Pons (tissue), 1 donor: ENCODE data around the gene RHBDL2.
"Not testable (repeated sequence)": the region's sequence is repeated elsewhere in the genome, so short reads cannot be mapped to it uniquely, and the experiment has no call there.

Experiments
- DNase-seq: peaks from one replicate; pipeline ENCODE4 v3.0.0-alpha.2; 2016; ENCODE audit warnings: low spot score

The RHBDL2 gene

DNA sequence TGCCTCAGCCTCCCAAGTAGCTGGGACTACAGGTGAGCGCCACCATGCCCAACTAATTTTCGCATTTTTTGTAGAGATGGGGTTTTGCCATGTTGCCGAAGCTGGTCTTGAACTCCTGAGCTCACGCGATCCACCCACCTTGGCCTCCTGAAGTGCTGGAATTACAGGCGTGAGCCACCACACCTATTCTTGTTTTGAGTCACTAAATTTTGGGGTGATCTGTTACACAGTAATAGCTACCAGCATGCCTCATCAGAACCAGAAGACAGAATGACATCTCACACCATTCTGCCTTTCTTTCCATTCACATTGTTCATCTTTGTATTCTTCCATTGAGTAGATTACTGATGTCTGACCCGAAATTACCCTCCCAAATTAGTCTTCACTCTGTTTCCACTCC is 9.1 kb downstream of the RHBDL2 start:
- no peak for DNase-seq

- peak; percentile 97 for DNase-seq
Observed at GRCh38 chr1:38929476-38929875, 12.2 kb downstream of the RHBDL2 start.

- no peak for DNase-seq
Observed at GRCh38 chr1:38929054-38929453, 12.6 kb downstream of the RHBDL2 start.

DNA sequence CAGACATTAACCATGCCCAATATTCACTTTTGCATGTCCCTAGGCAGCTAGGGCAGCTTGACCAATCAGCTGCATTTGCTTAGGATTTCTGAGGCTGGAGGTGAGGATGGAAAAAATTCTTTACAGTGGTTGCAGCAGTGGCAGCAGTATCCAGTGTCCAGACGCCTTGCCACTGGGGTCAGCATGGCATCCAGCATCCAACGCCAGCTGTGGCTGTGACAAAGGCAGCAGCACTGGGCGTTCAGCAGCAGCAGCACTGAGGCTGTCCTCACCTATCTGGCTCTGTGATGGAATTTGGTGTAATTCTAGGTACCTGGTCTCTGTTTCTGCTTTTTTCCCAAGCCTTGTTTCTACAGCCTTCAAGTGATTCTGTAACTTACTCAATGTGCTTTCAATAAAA is 15.5 kb downstream of the RHBDL2 start:
- DNase-seq, result peak; percentile 41

GRCh38 chr1:38925391-38925790 is 16.2 kb downstream of the RHBDL2 start:
- DNase-seq, result no peak

DNA sequence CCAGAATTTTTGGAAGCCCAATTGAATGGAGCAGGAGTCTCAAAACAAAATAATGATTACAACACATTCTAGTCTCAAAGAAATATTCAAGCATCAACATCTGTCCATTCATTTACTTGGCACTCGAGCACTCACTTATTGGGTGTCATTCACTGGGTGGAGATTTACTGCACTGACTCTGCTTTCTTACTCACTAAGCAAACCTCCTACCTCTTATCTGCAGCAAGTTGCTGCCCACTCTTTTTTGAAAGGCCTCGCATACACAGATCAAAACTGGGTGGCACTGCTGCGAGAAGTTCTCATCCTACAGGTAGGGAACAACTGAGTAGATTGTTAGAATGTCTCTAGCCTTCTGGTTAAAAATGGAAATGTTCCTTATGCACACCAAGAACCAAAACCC is 18.0 kb downstream of the RHBDL2 start:
- no peak for DNase-seq

GRCh38 chr1:38919130-38919529 is 22.5 kb downstream of the RHBDL2 start:
- DNase-seq, result peak; percentile 92

DNA sequence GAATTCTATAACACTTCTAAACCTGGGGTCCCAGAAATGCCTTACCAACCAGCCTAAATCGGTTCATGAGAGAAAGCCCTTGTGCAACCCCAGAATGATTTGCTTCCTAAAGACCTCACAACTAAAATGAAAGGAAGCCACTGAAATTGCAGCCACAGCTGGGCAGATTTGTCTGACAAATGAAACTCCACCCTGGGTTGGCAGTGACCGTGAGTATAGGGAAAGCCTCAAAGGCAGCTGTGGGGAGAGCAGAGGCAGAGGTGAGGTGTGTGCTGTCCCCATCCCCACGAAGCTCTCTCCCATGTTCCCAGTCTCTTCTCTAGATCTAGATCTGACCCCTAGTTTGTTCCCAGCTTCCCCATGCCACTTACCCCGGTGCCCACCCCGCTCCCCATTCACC is 23.1 kb downstream of the RHBDL2 start:
- no peak for DNase-seq

DNA sequence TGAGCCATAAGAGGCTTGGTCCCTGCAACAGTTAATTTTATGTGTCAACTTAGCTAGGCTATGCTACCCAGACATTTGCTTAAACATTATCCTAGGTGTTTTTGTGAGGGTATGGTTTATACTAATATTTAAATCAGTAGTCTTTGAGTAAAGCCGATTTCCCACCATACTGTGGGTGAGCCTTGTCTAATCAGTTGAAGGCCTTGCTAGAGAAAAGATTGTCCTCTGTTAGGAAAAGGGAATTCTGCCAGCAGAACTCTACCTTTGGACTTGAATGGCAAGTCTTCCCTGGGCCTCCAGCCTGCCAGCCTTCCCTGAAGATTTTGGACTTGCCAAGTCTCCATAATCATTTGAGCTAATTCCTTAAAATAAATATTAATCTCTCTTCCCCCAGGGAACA is 23.9 kb downstream of the RHBDL2 start:
- no peak for DNase-seq

- no peak for DNase-seq
Observed at GRCh38 chr1:38917337-38917736, 24.3 kb downstream of the RHBDL2 start.

DNA sequence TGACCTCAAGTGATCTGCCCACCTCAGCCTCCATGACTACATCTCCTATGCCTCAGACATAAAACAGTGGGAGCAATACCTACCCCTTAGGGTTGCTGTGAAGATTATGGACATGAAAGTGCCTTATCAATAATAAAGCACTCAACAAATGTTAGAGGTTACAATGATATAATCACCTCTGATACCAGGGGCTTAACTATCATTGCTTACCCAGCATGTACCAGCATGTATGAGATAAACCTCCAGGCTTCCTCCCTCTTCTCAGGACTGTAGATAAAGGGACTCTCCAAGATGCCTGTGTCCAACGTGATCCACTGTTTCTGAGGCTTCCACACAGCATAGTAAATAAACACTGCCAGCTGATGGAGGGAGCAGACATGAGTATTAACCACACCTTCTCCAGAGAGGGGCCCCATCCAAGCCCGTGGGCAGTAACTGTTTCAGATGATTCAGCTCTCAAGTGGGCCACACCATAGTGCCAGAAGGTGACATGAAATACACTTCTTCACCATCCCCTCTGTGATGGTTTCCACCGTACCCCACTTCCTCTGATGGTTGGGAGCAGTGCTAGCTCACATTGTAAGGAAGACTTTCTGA is 26.2 kb downstream of the RHBDL2 start:
- no peak for DNase-seq

- not testable (repeated sequence) for DNase-seq
Observed at GRCh38 chr1:38914908-38915307, 26.7 kb downstream of the RHBDL2 start.

DNA sequence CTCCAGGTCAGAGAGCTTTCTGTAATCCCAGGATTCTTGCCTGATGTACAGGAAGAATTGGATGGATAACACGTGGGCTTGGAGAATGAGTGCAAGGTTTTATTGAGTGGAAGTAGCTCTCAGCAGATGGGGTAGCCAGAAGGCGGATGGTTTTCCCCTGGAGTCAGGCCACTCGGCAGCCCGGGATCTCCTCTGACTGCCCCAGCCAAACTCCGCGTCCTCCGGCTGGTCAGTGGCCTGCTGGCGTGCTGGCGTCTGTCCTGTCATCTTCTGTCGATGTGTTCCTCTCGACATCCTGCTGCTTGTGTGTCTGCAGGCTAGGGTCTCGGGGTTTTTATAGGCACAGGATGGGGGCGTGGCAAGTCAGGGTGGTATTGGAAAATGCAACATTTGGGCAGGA is 32.8 kb downstream of the RHBDL2 start:
- DNase-seq, result no peak

- no peak for DNase-seq
Observed at GRCh38 chr1:38905985-38906384, 35.6 kb downstream of the RHBDL2 start.

- DNase-seq, result no peak
Observed at GRCh38 chr1:38899560-38899959, 42.1 kb downstream of the RHBDL2 start.

DNA sequence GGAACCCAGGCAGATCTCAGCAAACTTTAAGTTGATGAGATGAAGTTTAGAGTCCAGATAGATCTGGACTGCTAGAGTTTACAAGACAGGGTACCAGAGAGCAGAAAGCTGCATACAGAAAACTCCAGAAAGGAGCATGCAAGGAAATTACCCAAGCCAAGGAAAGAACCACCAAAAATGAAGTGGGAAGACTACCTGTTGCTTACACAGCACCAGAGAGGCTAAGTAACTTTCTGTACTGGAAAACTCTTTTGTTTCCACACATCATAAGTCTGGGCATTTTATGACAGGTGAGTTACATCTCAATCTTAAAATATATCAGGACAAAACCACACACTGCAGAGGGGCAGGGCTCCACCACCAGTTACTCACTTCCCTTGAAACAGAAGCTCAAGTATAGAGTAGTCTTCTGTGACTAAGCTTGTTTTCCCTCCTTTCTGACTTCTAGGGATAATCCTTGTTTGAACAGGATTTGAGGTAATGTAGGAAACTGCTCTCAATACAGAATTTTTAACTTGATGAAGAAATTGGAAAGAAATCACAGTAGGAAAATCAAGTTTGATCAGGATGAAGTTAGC is 42.9 kb downstream of the RHBDL2 start:
- DNase-seq, result no peak

- DNase-seq, result no peak
Observed at GRCh38 chr1:38896169-38896568, 45.5 kb downstream of the RHBDL2 start.

GRCh38 chr1:38892976-38893375 is 48.7 kb downstream of the RHBDL2 start:
- DNase-seq, result no peak

- no peak for DNase-seq
Observed at GRCh38 chr1:38891753-38892152, 49.9 kb downstream of the RHBDL2 start.

DNA sequence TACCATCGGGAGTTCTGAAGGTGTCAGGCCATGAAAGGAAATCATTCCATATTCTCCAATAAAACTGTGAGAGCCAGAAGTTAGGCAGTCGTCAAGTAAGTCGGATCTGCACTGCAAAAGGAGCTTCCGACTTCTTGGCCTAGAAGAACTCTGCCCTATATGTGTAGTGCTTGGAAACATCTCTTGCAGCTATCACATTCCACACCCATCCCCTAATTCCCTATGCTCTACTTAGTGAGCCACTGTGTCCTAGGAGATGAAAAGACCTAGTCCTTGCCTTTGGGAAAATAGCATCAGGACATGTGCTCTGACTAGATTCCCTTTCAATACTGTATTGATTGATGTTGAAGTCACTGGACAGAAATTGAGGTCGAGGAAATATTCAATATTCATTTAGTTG is 52.0 kb downstream of the RHBDL2 start:
- DNase-seq, result no peak

DNA sequence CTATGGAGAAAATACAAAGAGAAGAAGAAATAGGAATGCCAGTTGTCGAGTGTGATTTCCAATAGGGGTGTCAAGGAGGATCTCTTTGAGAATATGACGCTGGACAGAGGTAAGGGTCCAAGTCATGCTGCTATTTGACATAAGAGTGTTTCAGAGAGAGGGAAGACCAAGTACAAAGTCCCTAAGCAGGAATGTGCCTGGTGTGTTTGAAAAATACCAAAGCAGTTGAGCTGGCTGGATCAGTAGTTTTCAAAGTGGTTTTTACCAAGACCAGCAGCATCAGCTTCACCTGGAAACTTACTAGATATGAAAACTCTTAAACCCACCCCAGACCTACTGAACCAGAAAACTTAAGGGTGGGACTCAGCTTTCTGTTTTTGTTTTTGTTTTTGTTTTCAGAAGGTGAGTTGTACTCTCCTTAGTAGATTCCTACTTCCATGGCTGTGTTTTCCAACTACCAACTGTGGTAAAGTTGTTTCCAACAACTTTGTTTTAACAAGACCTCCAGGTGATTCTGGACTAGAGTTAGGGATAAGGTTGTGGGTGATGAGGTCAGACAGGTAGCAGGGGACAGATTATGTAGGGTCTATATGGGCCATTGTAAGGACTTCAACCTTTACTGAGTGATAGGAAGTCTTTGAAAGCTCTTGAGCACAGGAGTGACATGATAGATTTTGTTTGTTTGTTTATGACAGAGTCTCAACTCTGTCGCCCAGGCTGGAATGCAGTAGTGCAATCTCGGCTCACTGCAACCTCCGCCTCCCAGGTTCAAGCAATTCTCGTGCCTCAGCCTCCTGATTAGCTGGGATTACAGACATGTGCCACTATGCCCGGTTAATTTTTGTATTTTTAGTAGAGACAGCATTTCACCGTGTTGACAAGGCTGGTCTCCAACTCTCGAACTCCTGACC is 53.0 kb downstream of the RHBDL2 start:
- no peak for DNase-seq

DNA sequence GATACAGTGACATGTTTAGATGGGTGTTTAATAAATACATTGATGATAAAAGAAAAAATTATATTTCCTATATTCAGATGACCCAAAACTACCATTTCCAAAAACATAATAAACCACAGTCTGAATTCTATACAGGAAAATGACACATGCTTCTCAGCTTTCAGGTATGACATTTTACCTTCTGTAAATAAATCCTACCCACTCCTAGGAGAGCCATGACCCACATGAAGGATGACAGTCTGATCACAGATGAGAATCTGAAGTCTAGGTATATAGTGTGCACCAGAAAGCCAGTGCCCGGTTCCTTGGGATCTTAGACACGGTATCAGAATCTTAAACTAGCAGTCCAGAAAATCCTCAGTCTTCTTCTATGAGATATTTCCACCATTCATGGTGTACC is 56.5 kb downstream of the RHBDL2 start:
- DNase-seq, result no peak

DNA sequence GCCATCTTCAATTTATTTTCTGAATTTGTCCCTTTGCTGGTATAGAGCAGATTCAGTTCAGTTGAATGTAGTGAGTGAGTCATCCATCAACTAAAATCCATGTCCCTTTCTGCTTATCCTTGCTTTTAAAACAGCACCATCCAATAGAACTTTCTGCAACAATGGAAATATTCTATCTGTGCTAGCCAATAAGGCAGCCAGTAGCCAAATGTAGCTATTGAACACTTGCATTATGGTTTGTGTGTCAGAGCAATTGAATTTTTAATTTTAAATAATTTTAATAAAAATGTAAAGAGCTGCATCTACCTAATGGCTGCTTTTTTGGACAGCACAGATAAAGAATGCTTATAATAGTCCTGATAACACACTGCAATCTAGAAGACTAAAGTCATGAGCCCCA is 60.1 kb downstream of the RHBDL2 start, which contains the start of gene GJA9:
GJA9 (minus strand) TSS at position 101 of the 400 bp plus-strand sequence. CDS start 5,489 bp downstream, outside the sequence.
- DNase-seq, result no peak
